ENCODE results near the gene SRSF6. TPM values are rescaled to one million over a fixed set of nuclear protein-coding genes. Genes with fewer than 3 reads are reported as not detected.

Gene SRSF6
- total and polyA plus RNA-seq, 10 of the 15 experiments (the other 5 are each of a cell fraction or from before 2014, with no cell fraction given), result 57.2 to 191 (median 108) TPM

GRCh38 chr20:43416591-43417228 is 41.0 kb upstream of the SRSF6 start:
- TF ChIP-seq WRNIP1 (IDR thresholded peaks at IDR 0.05; ENCODE audit: borderline replicate concordance, low read depth, low read length), result no peak
- no peak for TF ChIP-seq SMARCA5 (IDR thresholded peaks at IDR 0.05)
- no peak for TF ChIP-seq STAT3 (IDR thresholded peaks at IDR 0.05; ENCODE audit: low read depth, low read length)
- no peak for TF ChIP-seq ZNF384 (IDR thresholded peaks at IDR 0.05; ENCODE audit: borderline replicate concordance, low read depth, low read length)
- no peak for TF ChIP-seq IKZF2 (IDR thresholded peaks at IDR 0.05)
- TF ChIP-seq ATF3 (IDR thresholded peaks at IDR 0.05; ENCODE audit: borderline replicate concordance, extremely low read depth, low read depth, low read length), result no peak
- no peak for TF ChIP-seq ZBTB33 (IDR thresholded peaks at IDR 0.05)
- no peak for TF ChIP-seq KDM1A (IDR thresholded peaks at IDR 0.05; ENCODE audit: borderline replicate concordance)
- no peak for TF ChIP-seq SRF (IDR thresholded peaks at IDR 0.05; ENCODE audit: low read depth in 2 of 2, low read length in 2 of 2)
- TF ChIP-seq BHLHE40 (IDR thresholded peaks at IDR 0.05; ENCODE audit: borderline replicate concordance in 1 of 2, low read depth in 2 of 2, low read length in 1 of 2), result no peak
- no peak for TF ChIP-seq E4F1 (IDR thresholded peaks at IDR 0.05; ENCODE audit: borderline replicate concordance, partially characterized antibody)
- TF ChIP-seq POLR2AphosphoS5 (IDR thresholded peaks at IDR 0.05; ENCODE audit: low read length), result no peak
- no peak for TF ChIP-seq MXI1 (IDR thresholded peaks at IDR 0.05; ENCODE audit: low read depth, low read length)
- no peak for TF ChIP-seq TBL1XR1 (IDR thresholded peaks at IDR 0.05; ENCODE audit: low read depth, low read length)
- no peak for TF ChIP-seq NFXL1 (IDR thresholded peaks at IDR 0.05; ENCODE audit: borderline replicate concordance)
- no peak for TF ChIP-seq FOS (IDR thresholded peaks at IDR 0.05; ENCODE audit: borderline replicate concordance, extremely low read depth, insufficient read length)
- intact Hi-C loops (cut with micrococcal nuclease; ENCODE audit: unreplicated experiment), result no loop called here
- H3K4me2 ChIP-seq (ENCODE audit: control insufficient read depth, insufficient read depth), result no peak overlapping the region
- no peaks in the 10 kb centered on the region for H4K20me1 ChIP-seq (ENCODE audit: control insufficient read depth, insufficient read depth)
- H3K36me3 ChIP-seq (ENCODE audit: control insufficient read depth in 2 of 2, insufficient read depth in 2 of 2, low read length in 1 of 2), result no peaks in the 10 kb centered on the region
- ATAC-seq (no peak), DNase-seq (ENCODE audit: low read depth, low spot score) (no peak), FAIRE-seq (no peak)
- RAD21 ChIA-PET (ENCODE audit: unreplicated experiment), result no interaction called here
- no peak overlapping the region for H3K27ac ChIP-seq (ENCODE audit: control insufficient read depth, insufficient read depth)
- peaks cover 2% of the 10 kb centered on the region; the same call in 1 of the 3 replicates for H3K9me3 ChIP-seq (replicated peaks; ENCODE audit: control insufficient read depth, insufficient read depth, low read length)
- no peak overlapping the region for H3K9ac ChIP-seq (ENCODE audit: control insufficient read depth, insufficient read depth, low read length)
- POLR2A ChIA-PET, result no interaction called here
- SMC1A ChIA-PET (ENCODE audit: uncharacterized antibody, unreplicated experiment), result no interaction called here
- 26% methylated on average over 6 of the region's 6 CpGs for WGBS (ENCODE audit: insufficient coverage, insufficient replicate concordance, low lambda C conversion rate, missing lambda C conversion rate)
- H3K79me2 ChIP-seq (ENCODE audit: control insufficient read depth, insufficient read depth, low read length), result no peaks in the 10 kb centered on the region
- in situ Hi-C loops (cut with MboI), result loop anchor here (10.0 kb wide), 1 partner anchor 1682 kb away; no protein-coding TSS in a partner anchor
- no TSS peak for BruUV-seq (replicated peaks)
- H3K27me3 ChIP-seq (replicated peaks in 1 of 2; ENCODE audit: control insufficient read depth in 2 of 2, insufficient read depth in 2 of 2, low read length in 1 of 2), result no peaks in the 10 kb centered on the region
- H3K4me3 ChIP-seq, result no peak overlapping the region
- no peak overlapping the region for H2AFZ ChIP-seq (ENCODE audit: control insufficient read depth, low read depth, low read length)
- CTCF ChIA-PET, result interaction anchor here (0.9 kb wide), 1 partner anchor 8 kb away, joined by 4 read pairs; no protein-coding TSS in a partner anchor
- no peaks in the 10 kb centered on the region for H3K4me1 ChIP-seq (ENCODE audit: control insufficient read depth, insufficient read depth, low read length)
